ENCODE data around the gene ANKRD66.

The ANKRD66 gene

DNA sequence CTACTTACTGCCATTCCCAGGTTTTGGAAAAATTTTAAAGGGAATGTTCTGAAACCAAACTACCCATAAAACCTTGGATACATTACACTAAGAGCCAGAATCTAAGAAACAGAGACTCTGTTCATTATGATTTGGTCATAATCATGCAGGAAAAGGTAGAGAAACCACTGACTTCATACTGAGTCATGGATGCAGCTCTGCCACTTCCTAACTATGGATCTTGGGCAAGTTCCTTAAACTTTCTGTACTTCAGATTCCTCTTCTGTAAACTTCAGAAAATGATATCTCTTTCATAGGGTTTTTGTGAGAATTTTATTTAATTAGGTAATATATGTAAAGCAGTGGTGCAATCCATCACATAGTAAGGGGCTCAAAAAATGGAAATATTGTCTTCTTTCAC, 31.6 kb upstream of the ANKRD66 start:
- H3K27ac ChIP-seq (ENCODE audit: poor library complexity, severe bottlenecking) = no peak overlapping the region
- H3K4me1 ChIP-seq (ENCODE audit: insufficient read depth, poor library complexity, severe bottlenecking) = peaks cover 8% of the 10 kb centered on the region
- TF ChIP-seq, protein P1, sequence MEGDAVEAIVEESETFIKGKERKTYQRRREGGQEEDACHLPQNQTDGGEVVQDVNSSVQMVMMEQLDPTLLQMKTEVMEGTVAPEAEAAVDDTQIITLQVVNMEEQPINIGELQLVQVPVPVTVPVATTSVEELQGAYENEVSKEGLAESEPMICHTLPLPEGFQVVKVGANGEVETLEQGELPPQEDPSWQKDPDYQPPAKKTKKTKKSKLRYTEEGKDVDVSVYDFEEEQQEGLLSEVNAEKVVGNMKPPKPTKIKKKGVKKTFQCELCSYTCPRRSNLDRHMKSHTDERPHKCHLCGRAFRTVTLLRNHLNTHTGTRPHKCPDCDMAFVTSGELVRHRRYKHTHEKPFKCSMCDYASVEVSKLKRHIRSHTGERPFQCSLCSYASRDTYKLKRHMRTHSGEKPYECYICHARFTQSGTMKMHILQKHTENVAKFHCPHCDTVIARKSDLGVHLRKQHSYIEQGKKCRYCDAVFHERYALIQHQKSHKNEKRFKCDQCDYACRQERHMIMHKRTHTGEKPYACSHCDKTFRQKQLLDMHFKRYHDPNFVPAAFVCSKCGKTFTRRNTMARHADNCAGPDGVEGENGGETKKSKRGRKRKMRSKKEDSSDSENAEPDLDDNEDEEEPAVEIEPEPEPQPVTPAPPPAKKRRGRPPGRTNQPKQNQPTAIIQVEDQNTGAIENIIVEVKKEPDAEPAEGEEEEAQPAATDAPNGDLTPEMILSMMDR (IDR thresholded peaks at IDR 0.05; ENCODE audit: poor library complexity, severe bottlenecking) = no peak
- no peak overlapping the region for H3K4me3 ChIP-seq (ENCODE audit: severe bottlenecking)
- no peaks in the 10 kb centered on the region for H3K9me3 ChIP-seq (ENCODE audit: severe bottlenecking)
- no peaks in the 10 kb centered on the region for H3K36me3 ChIP-seq (ENCODE audit: low read depth)
- no peak for DNase-seq (ENCODE audit: low spot score)
- H3K27me3 ChIP-seq (ENCODE audit: insufficient read depth, poor library complexity, severe bottlenecking) = no peaks in the 10 kb centered on the region
- ATAC-seq (ENCODE audit: low read depth) = peak; percentile 77

DNA sequence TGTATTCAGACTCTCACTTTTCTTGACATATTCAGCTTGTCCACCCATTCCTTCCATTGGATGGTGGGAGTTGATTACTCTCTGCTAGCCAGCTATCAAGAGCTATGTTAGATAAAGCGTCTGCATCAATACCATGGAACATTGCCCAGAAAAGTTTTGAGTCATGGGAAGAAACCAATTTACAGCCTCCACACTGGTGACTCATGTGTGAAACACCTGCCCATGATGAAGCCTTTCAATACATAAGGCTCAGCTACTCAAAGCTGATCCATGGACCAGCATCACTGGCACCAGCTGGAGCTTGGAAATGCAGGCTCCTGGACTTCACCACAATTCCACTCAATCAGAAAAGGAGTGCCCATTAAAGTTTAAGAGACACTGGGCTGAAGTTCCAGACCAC, 27.6 kb upstream of the ANKRD66 start:
- Histone ChIP-seq H3K9me3 (ENCODE audit: severe bottlenecking) (no peaks in the 10 kb centered on the region), H3K27me3 (ENCODE audit: insufficient read depth, poor library complexity, severe bottlenecking) (no peaks in the 10 kb centered on the region), H3K36me3 (ENCODE audit: low read depth) (no peaks in the 10 kb centered on the region), H3K4me3 (ENCODE audit: severe bottlenecking) (no peak overlapping the region), H3K27ac (ENCODE audit: poor library complexity, severe bottlenecking) (no peak overlapping the region), H3K4me1 (ENCODE audit: insufficient read depth, poor library complexity, severe bottlenecking) (peaks cover 8% of the 10 kb centered on the region)
- peak; percentile 62 for DNase-seq (ENCODE audit: low spot score)
- peak; percentile 96 for ATAC-seq (ENCODE audit: low read depth)
- TF ChIP-seq, protein P1 (IDR thresholded peaks at IDR 0.05; ENCODE audit: poor library complexity, severe bottlenecking) = no peak

DNA sequence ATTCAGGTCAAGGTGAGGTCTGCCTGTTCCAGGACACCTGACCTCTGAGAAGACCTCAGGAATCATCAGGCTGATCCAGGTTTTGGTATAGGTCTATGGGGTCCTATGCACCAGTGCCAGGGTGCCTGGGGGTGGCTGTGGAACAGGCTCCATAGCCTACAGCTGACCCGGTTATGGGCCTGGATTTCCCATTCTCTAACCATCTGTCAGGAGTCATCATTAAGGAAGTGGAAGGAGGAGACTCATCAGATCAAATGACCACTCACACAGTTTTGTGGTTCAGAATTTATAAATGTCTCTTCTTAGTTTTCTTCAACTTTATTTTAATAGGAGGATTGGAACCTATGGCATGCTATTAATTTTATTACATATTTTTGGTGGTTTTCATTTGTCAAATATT, 26.3 kb upstream of the ANKRD66 start:
- Histone ChIP-seq H3K4me3 (ENCODE audit: severe bottlenecking) (no peak overlapping the region), H3K27me3 (ENCODE audit: insufficient read depth, poor library complexity, severe bottlenecking) (no peaks in the 10 kb centered on the region), H3K27ac (ENCODE audit: poor library complexity, severe bottlenecking) (no peak overlapping the region), H3K9me3 (ENCODE audit: severe bottlenecking) (no peaks in the 10 kb centered on the region), H3K36me3 (ENCODE audit: low read depth) (no peaks in the 10 kb centered on the region), H3K4me1 (ENCODE audit: insufficient read depth, poor library complexity, severe bottlenecking) (peaks cover 2% of the 10 kb centered on the region)
- ATAC-seq (ENCODE audit: low read depth) (no peak), DNase-seq (ENCODE audit: low spot score) (no peak)
- TF ChIP-seq, protein P1 (IDR thresholded peaks at IDR 0.05; ENCODE audit: poor library complexity, severe bottlenecking) = no peak

DNA sequence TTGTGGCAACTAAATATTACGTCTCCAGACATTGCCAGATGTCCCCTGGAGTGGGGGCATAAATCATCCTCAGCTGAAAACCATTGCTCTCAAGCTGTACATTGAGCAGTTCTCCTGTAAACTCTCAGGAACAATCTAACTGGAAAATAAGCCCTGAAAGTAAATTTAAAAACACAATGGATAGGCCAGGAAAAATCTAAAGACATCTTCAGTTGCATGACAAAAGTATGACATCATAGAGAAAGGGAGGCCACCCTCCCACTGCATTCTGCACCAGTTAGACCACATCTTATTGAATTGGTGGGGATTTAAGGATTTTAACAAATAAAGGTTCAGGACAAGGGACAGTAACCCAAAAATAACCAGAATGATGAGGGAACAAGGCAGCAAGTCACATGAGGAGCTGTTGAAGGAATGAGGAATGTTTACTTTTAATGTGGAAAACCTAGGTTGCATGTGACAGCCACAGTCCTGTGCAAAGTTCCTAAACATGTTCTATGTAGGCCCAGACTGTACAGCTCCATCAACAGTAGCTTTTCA, 16.9 kb upstream of the ANKRD66 start:
- Histone ChIP-seq H3K27me3 (ENCODE audit: insufficient read depth, poor library complexity, severe bottlenecking) (peaks cover 3% of the 10 kb centered on the region), H3K4me3 (ENCODE audit: severe bottlenecking) (no peak overlapping the region), H3K4me1 (ENCODE audit: insufficient read depth, poor library complexity, severe bottlenecking) (peaks cover 3% of the 10 kb centered on the region), H3K36me3 (ENCODE audit: low read depth) (no peaks in the 10 kb centered on the region), H3K9me3 (ENCODE audit: severe bottlenecking) (no peaks in the 10 kb centered on the region), H3K27ac (ENCODE audit: poor library complexity, severe bottlenecking) (no peak overlapping the region)
- no peak for DNase-seq (ENCODE audit: low spot score)
- ATAC-seq (ENCODE audit: low read depth) = no peak
- TF ChIP-seq, protein P1 (IDR thresholded peaks at IDR 0.05; ENCODE audit: poor library complexity, severe bottlenecking) = no peak

DNA sequence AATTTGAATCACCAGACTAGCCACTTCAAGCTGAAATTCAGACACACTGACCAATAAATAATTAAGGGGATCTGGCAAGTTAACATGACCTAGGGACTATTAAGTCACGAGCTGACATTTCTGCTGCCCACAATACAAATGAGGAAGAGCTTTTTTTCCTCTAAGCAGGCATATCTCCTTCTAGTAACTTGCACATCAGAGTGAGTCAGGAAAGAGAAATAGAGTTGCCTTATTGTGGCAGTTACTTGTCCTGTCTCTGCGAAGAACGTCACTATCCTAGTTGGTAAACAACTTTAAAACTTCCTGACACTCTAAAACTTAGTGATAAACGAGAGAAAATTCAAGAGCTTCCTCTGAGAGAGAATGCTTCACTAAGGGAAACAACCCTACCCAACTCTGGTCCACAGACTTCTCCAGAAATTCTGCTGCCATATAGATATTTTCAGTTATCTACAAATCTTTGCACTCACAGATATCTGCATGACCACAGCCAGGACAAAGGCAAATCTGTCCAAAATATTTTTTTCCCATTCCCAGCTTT, 15.7 kb upstream of the ANKRD66 start:
- peaks cover 3% of the 10 kb centered on the region for H3K4me1 ChIP-seq (ENCODE audit: insufficient read depth, poor library complexity, severe bottlenecking)
- no peak for ATAC-seq (ENCODE audit: low read depth)
- TF ChIP-seq, protein P1 (IDR thresholded peaks at IDR 0.05; ENCODE audit: poor library complexity, severe bottlenecking) = no peak

More for the DNA sequence above, 15.7 kb upstream of the ANKRD66 start:
- Histone ChIP-seq H3K27ac (ENCODE audit: poor library complexity, severe bottlenecking) (no peak overlapping the region), H3K27me3 (ENCODE audit: insufficient read depth, poor library complexity, severe bottlenecking) (peaks cover 6% of the 10 kb centered on the region), H3K9me3 (ENCODE audit: severe bottlenecking) (no peaks in the 10 kb centered on the region), H3K36me3 (ENCODE audit: low read depth) (no peaks in the 10 kb centered on the region), H3K4me3 (ENCODE audit: severe bottlenecking) (no peak overlapping the region)
- DNase-seq (ENCODE audit: low spot score) = no peak
